ELF-1 (cell line): ENCODE data around the gene SLC35B3.
A peak's percentile ranks its signal among the peaks of the same experiment; 100 is the strongest.
"Not testable (repeated sequence)": the region's sequence is repeated elsewhere in the genome, so short reads cannot be mapped to it uniquely, and the experiment has no call there.

ENCODE experiments used
- DNase-seq: peaks from one replicate; pipeline ENCODE4 v3.0.0-alpha.2; 2016; ENCODE audit warnings: low read depth, low spot score

The SLC35B3 gene

DNA sequence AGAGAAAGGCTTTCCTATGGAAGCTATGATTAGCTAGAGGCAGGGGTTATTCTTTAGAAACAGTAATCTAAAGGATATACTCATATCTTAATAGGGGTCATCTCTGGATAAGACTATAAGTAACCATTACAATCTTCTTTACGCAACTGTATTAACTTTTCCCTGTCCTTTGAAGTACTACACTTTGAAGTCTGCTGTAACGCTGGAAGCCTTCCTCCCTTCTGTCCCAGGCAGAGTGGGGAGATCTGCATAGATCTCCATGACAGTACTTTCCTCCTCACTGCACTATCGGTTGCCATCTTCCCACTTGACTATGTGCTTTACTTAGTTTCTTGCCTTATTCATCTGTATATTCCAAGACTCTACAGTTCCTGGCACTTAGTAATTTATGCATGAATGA, 20.1 kb downstream of the SLC35B3 start:
- DNase-seq, result no peak

DNA sequence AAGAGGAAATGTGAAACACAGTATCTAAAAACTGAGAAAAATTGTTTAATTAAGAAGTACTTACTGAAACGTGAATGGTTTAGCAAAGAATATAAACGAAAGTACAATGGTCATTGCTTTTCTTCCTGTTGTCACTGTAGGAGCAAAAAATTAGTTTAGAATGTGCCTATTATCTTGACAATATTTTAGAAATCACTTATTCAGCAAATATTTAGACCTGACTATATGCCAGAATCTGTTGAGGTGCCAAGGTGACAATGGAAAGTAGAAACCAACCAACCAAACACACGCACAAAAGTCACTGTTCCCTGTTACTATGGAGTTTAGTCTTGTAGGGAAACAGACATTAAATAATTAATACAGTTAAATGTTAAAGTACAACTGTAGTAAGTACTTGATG, 20.5 kb downstream of the SLC35B3 start:
- no peak for DNase-seq

DNA sequence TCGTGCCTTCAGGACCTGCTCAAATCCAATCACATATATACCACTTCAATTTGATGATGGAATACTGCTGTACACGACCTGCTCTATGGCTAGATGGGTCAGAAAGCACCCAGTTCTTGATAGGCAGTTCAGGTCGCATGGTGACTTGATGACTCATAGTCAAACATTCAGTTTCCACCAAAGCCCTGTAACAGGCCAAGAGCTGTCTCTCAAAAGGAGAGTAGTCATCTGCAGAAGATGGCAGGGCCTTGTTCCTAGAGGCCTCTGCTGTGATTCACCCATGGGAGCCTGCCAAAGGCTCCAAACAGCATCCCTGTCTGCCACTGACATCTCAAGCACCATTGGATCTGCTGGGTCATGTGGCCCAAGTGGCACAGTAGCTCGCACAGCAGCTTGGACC, 29.4 kb downstream of the SLC35B3 start:
- not testable (repeated sequence) for DNase-seq

DNA sequence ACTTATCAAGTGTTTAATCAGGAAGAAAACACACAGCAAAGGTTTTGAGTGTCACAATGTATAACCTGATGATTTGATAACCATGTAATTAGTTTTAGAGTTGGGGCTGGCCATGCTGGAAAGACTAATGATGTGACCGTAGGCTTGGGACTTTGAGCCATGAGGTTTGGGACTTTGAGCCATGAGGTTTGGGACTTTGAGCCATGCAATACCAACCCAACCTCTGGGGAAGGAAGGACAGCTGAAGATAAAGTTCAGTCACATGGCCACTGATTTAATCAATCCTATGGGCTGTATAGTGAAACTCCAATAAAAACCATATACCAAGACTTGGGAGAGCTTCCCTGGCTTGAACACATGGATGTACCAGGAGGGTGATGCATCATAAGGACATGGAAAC, 32.8 kb downstream of the SLC35B3 start:
- DNase-seq, result no peak

DNA sequence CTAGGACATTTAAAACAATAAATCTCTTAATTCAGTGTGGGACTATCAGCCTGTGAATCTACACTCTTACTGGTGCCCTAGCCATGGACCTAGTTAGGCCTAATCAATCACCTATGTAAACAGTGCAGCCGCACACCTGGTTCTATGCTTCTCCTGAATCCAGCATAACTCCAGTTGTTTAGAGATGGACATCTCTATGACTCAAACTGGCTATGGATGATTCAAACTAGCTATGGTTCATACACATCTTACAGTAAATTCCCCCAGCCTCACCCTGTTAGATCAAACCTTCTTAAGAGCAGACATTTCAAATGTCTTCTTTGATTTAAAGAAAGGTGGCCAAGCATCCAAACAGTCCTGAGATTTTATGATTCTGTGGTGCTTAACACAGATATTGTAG, 34.7 kb downstream of the SLC35B3 start:
- no peak for DNase-seq

DNA sequence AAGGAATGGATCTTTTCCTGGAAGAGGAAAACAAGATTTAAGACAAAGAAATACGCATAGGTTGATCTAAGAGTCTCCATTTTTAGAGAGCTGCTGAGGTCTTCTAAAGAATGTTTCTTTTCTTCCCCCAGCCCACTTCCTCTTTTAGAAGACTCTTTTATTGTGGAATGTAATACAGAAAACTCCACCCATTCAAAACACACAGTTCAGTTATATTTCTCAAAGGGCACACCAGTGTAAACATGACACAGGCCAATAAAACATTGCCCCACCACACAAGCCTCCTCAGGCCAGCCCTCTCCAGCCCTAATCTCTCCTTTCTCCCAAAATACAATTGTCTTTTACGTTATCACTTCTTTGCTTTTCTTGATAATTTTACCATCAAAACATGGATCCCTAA, 42.8 kb downstream of the SLC35B3 start:
- no peak for DNase-seq

DNA sequence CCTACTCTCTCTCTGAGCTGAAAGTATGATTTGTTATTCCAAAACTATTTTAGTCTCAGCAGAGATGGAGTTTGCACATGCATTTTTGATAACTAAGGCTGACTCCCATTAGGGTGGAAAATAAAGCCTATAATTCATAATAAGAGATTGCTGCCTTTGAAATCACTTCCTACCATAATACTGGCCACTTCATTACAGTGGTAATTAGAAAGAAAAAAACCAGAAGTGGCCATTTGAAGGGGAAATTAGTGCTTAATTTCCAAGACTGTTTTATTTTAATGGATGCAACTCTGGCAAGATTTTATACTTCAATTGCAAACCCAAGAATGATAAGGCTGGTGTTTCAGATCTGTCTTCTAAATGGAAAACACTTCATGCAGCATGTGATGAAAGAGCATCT, 43.4 kb downstream of the SLC35B3 start:
- no peak for DNase-seq

DNA sequence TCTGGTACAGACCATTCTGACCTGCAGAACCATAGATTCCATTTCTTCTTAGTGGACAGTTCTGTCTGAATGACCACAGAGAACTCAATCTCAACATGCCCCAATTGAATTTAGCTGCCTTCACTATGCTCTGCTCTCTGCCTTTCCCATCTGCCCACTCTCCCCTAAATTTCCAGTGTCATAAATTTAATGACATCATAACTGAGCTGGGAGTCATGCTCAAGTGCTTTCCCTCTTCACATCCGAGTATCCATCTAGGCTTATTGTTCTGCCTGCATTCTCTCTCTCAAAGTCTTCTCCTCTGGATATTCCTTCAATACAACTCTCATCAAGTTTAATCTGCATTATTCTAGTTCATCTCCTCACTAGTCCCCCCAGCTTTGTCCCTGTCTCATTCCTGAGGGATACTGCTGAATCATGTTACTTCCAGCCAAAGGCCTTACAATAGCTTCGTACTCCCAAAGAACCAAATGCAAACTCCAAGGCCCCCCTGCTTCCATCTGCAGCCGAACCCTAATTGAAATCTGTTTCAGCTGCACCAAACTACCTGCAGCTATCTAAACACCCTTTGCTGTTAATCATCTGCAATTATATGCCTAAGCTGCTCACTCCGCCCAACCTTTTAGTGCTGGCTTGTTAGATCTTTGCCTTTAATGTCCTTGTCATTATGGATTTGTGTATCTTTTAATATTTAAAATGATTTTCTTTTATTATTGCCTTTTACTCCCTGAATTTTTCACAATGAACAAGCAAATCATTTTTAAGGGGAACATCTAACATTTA, 46.1 kb downstream of the SLC35B3 start:
- no peak for DNase-seq

DNA sequence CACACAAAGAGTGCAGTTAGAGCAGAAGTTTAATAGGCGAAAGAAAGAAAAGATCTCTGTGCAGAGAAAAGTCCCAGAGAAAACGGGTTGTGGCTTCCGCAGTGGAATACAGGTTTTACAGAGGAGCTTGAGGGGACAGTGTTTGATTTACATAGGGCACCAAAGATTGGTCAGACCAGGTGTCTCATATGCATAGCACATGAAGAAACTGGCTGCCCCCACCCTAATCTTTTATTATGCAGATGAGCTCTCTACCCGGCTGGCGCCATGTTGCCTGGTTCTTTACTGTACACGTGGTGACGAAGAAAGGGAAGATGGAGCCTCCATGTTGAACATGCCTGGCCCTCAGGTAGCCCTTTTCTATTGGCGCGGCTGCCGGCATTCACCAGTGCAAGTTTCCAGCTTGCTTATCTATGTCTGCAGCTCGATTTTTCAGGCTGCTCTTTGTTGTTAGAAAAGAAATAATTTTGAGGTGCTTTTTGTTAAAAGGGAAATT, 47.4 kb downstream of the SLC35B3 start:
- DNase-seq, result peak; percentile 2

DNA sequence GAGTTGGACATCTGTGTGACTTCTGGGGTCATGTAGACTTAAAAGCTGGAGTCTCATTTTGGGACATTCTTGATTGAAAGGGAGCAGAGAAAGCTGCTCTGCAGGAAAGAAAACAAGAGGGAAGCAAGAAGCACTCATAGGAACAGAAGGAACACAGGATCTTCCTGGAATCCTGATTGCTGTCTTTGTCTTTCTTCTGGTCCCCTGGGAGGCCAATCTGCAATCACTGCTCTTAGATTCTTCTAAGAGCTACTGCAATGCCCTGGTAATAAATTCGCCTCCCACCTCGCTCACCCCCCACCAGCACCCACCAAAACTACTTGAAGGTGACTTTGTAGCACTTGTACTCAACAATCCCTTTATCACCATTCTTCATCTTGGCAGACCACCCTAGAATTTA, 51.8 kb downstream of the SLC35B3 start:
- peak; percentile 28 for DNase-seq

DNA sequence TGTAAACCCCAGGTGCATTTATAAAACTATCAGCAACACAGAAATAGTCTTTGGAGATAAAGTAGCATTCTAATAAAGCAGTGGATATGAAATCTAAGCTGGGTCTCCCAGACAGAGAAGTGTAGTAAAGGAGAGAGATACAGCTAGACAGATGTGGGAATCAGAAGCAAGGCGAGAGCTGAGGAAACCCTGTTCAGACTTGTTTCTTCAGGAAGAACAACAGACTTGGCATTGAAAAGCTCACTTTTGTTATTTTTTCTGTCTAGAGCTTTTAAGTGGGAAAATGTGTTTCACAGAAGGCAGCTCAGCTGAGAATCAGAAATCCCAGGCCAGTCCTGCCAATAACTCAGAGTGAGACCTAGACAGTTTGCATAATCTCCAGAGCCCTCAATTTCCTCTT, 52.9 kb downstream of the SLC35B3 start:
- DNase-seq, result no peak

DNA sequence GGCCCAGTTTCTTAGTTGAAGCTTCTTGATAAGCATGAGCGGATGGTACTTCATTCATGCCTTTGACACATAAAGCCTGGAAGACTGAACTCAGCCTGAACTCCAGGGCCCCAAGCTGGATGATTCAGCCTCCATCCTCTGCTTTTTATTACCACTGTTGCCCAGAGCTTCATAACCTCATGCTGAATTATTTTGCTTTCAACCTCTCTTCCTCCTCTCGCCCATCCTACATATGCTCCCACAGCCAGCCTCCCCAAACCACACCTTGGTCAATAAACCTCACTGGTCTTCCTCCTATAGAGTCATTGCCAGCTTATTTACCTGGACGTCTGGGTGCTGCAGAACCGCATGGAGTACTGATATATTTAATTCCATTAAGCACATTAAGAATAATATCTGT, 59.4 kb downstream of the SLC35B3 start:
- DNase-seq, result no peak
